Stomach (tissue), 19 donors: ENCODE data around the gene REPS2. TPM values are rescaled to one million over a fixed set of nuclear protein-coding genes. Genes with fewer than 3 reads are reported as not detected.

Source experiments
- DNase-seq, 2 donors: peaks; one replicate each; pipeline versions ENCODE4 v3.0.0 to v3.0.0-alpha.2; 2013 to 2019
- H3K27ac ChIP-seq, 5 donors: fragments of 200-600 bp in 4 of 5; sonication (generic) in 4 of 5; one replicate each; pipeline ENCODE4 v1.5.1; 2013 to 2019; ENCODE audit warnings: mild to moderate bottlenecking in 1 of 5, moderate library complexity in 1 of 5
- H3K27me3 ChIP-seq, 3 donors: fragments of 200-600 bp; sonication (generic); one replicate each; pipeline ENCODE4 v1.5.1; 2017 to 2019; ENCODE audit warnings: mixed run types in 1 of 3
- H3K36me3 ChIP-seq, 4 donors: fragments of 200-600 bp; sonication (generic); 1 replicate in 3 of 4; 2 replicates in 1 of 4; pipeline ENCODE4 v1.5.1; 2016 to 2019
- H3K4me1 ChIP-seq, 4 donors: fragments of 200-600 bp; sonication (generic); one replicate each; pipeline ENCODE4 v1.5.1; 2016 to 2019
- H3K4me3 ChIP-seq, 4 donors: fragments of 200-600 bp; sonication (generic) in 3 of 4; one replicate each; pipeline ENCODE4 v1.5.1; 2016 to 2019; ENCODE audit warnings: mild to moderate bottlenecking in 1 of 4
- H3K9me3 ChIP-seq, 4 donors: fragments of 200-600 bp; sonication (generic); one replicate each; pipeline ENCODE4 v1.5.1; 2016 to 2019
- EP300 ChIP-seq: sonication (generic); formaldehyde crosslinking; IDR thresholded peaks from one replicate; pipeline ENCODE4 v1.6.1; 2017; ENCODE audit warnings: antibody characterized with exemption
- POLR2A ChIP-seq, 4 donors: fragments of 450-650 bp; IDR thresholded peaks; one replicate each; pipeline ENCODE4 v1.6.1; 2016; ENCODE audit warnings: antibody characterized with exemption in 4 of 4, control low read depth in 2 of 4, mild to moderate bottlenecking in 1 of 4, moderate library complexity in 1 of 4
- POLR2AphosphoS5 ChIP-seq, 3 donors: sonication (generic); formaldehyde crosslinking; IDR thresholded peaks; one replicate each; pipeline ENCODE4 v1.6.1; 2016; ENCODE audit warnings: antibody characterized with exemption in 3 of 3
- WGBS, 5 donors: extraction: QIAGEN DNeasy Blood & Tissue Kit in 3 of 5; methylation state at CpG; one replicate each; pipeline versions ENCODE4 v1.1.5 to v1.1.7; 2013 to 2018; 5-methylcytosine and 5-hydroxymethylcytosine counted together
- intact Hi-C: fragments of 100-400 bp; cut with DNase I; formaldehyde crosslinking; loops from one replicate; pipeline ENCODE4 v1.15.1; 2023; ENCODE audit warnings: low total_unique reads
- long read RNA-seq, 10 donors: transcript quantifications; one replicate each; lab custom pipeline, GENCODE V29; 2026
- polyA plus RNA-seq, 3 donors: library from polyadenylated mRNA; stranded (reverse); fragments of 200-250 nt; gene quantifications; one replicate each; pipeline ENCODE4 v1.2.3, GENCODE V29; 2013
- total RNA-seq, 5 donors: library from RNA; depleted of rRNA; stranded (reverse); fragments of >200 nt; gene quantifications; one replicate each; pipeline versions ENCODE4 v1.1.0 to v1.2.3, GENCODE V29; 2014 to 2016
- TF ChIP-seq, protein P1 (sequence below), 7 experiments: fragments of 450-650 bp in 4 of 7; fragments of 200-600 bp in 3 of 7; sonication (generic) in 3 of 7; IDR thresholded peaks; one replicate each; pipeline ENCODE4 v1.5.1; 2016 to 2019; ENCODE audit warnings: antibody characterized with exemption in 7 of 7, control low read depth in 2 of 7, mild to moderate bottlenecking in 1 of 7
- donor health status: healthy with polysubstance abuse.
- donor health status: Bipolar disorder and iron deficiency.
- donor health status: healthy.

The REPS2 gene
- total RNA-seq: 100 to 1,000 TPM in 1 of 5 donors, 10 to 100 TPM in 2, 1 to 10 TPM in 2; 6.1 to 281 (median 22.5) TPM
- 10 to 100 TPM in 1 of 3 donors, 1 to 10 TPM in 2; 7.0 to 11.3 (median 7.3) TPM for polyA plus RNA-seq
- long read RNA-seq, donor 1, partial matches to known transcripts: 0 of 1 reads
- long read RNA-seq, donor 1, other reads (novel, unspliced or antisense): 0 of 1 reads
- long read RNA-seq, donor 2, partial matches to known transcripts: 0 of 1 reads
- long read RNA-seq, donor 2, other reads (novel, unspliced or antisense): 0 of 1 reads
- long read RNA-seq, donor 3: 0 reads
- long read RNA-seq, donor 4: 0 reads
- long read RNA-seq, donor 5: 0 reads
- long read RNA-seq, donor 6, full-length matches to known transcripts: 2 of 2 reads
- long read RNA-seq, donor 6, partial matches to known transcripts: 0 of 2 reads
- long read RNA-seq, donor 6, other reads (novel, unspliced or antisense): 0 of 2 reads
- long read RNA-seq, donor 7, partial matches to known transcripts: 0 of 1 reads
- long read RNA-seq, donor 7, other reads (novel, unspliced or antisense): 0 of 1 reads
- long read RNA-seq, donor 8: 0 reads
- long read RNA-seq, donor 9: 0 reads
- long read RNA-seq, donor 10: 0 reads

DNA sequence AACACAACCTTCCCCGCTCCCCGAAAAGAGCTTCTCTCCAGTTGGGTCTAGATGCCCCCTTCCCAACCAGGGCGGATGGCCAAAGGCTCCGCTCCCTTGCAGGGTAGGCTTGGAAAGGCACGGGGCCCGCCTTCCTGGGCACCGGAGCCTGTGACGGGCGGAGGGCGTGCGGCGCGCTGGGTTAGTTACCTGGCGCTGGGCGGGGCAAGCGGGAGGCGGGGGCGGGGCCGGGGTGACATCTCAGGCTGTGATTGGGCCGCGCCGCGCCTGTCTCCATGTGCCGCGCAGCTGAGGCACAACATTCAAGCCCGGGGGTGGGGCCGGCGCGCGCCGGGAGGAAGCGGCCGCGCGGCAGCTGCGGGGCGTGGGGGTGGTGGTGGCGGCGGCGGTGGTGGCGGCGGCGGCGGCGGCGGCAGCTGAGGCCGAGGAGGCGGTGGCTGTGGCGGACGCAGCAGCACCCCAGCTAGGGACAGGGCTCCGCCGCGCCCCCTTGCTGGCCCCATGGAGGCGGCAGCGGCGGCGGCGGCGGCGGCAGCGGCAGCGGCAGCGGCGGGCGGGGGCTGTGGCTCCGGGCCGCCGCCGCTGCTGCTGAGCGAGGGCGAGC, at the start of gene REPS2:
REPS2 (plus strand) TSS at position 298 of the 604 bp plus-strand sequence; CDS start at position 502, 204 bp downstream.
- Histone ChIP-seq H3K36me3 (no peaks in the 10 kb centered on the region), H3K4me3 (peak within 1 kb of the TSS; percentile 59 to 76 (median 64)), H3K27me3 (peaks cover 0 to 4% (median 0%) of the 10 kb centered on the region in 3 donors), H3K4me1 (peaks cover 0 to 10% (median 5%) of the 10 kb centered on the region in 4 donors), H3K27ac (peak within 1 kb of the TSS; percentile 66 to 85 (median 73)), H3K9me3 (peaks cover 0 to 13% (median 6%) of the 10 kb centered on the region in 4 donors)
- 0 to 46% (median 14%) methylated on average over 6 to 64 of the region's 71 CpGs; no CpG with 5 or more reads in 1 of the 5 donors for WGBS, 5 donors
- intact Hi-C loops: no loop called here
- no peak for TF ChIP-seq EP300
- TF ChIP-seq POLR2A (IDR thresholded peaks at IDR 0.05): no peak
- peak in 1 of 3 donors; percentile 62 for TF ChIP-seq POLR2AphosphoS5 (IDR thresholded peaks at IDR 0.05)
- peak; percentile 92 to 95 for DNase-seq

DNA sequence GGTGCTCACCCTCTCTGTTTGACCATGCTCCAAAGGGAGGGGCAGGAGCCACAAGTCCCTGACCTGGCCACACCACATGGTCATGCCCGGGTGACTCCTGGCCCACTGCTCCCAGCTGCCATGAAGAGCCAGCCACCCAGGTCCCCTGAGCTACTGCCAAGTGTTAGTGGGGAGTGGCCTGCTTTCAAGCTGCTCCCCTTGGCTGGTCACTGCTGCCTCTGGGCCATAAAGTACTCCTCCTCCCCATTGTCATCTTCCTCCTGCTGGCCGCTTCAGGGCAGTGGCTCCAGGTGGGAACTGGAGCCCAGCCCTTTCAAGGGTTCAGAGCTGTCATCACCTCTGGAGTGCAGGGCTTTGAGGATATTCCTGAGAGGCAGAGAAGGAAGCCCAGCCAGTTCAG, 49.0 kb upstream of the REPS2 start:
- intact Hi-C loops: no loop called here
- H3K27me3 ChIP-seq: peaks cover 0 to 21% (median 0%) of the 10 kb centered on the region in 3 donors
- TF ChIP-seq POLR2A (IDR thresholded peaks at IDR 0.05) (no peak), POLR2AphosphoS5 (IDR thresholded peaks at IDR 0.05) (no peak)

DNA sequence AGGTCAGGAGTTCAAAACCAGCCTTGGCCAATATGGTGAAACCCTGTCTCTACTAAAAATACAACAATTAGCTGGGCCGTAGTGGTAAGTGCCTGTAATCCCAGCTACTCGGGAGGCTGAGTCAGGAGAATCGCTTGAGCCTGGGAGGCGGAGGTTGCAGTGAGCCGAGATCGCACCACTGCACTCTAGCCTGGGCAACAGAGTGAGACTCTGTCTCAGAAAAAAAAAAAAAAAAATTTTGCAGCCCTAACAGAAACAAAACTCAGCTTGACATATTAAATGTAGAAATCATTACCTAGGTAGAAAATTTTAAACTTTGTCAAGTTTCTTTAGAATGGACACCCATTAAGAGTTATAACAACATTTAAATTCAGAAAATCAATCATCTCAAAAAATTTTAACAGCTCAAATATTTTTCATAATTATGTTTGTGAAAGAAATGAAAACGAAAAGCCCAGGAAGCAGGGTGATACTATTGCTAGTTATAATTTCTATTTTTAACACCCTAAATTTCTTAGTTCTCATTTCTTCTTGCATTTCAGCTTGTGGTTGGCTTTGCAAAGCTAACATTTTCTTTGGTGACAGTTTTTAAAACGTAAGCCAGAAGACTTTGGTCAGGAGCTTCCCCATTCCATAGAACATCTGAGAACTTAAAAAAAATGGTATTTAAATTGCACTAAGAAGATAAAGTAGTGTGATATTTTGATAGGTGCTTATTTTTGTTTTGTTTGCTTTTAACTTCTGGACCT, 43.0 kb upstream of the REPS2 start:
- H3K4me3 ChIP-seq: no peak overlapping the region
- H3K36me3 ChIP-seq: no peaks in the 10 kb centered on the region
- H3K27ac ChIP-seq: no peak overlapping the region
- intact Hi-C loops: no loop called here
- no peaks in the 10 kb centered on the region for H3K9me3 ChIP-seq
- TF ChIP-seq POLR2AphosphoS5 (IDR thresholded peaks at IDR 0.05) (no peak), POLR2A (IDR thresholded peaks at IDR 0.05) (no peak), EP300 (no peak)
- TF ChIP-seq, protein P1, sequence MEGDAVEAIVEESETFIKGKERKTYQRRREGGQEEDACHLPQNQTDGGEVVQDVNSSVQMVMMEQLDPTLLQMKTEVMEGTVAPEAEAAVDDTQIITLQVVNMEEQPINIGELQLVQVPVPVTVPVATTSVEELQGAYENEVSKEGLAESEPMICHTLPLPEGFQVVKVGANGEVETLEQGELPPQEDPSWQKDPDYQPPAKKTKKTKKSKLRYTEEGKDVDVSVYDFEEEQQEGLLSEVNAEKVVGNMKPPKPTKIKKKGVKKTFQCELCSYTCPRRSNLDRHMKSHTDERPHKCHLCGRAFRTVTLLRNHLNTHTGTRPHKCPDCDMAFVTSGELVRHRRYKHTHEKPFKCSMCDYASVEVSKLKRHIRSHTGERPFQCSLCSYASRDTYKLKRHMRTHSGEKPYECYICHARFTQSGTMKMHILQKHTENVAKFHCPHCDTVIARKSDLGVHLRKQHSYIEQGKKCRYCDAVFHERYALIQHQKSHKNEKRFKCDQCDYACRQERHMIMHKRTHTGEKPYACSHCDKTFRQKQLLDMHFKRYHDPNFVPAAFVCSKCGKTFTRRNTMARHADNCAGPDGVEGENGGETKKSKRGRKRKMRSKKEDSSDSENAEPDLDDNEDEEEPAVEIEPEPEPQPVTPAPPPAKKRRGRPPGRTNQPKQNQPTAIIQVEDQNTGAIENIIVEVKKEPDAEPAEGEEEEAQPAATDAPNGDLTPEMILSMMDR (IDR thresholded peaks at IDR 0.05): no peak
- peaks cover 0 to 12% (median 0%) of the 10 kb centered on the region in 3 donors for H3K27me3 ChIP-seq
- no peak for DNase-seq
- H3K4me1 ChIP-seq: no peaks in the 10 kb centered on the region
- WGBS, 5 donors: 75 to 82% (median 81%) methylated on average over 8 of the region's 8 CpGs

More for the DNA sequence above, 49.0 kb upstream of the REPS2 start:
- Histone ChIP-seq H3K27ac (no peak overlapping the region), H3K4me3 (no peak overlapping the region), H3K36me3 (no peaks in the 10 kb centered on the region), H3K9me3 (no peaks in the 10 kb centered on the region), H3K4me1 (peaks cover 0 to 7% (median 0%) of the 10 kb centered on the region in 4 donors)
- WGBS, 5 donors: 61 to 100% (median 84%) methylated on average over 1 to 2 of the region's 2 CpGs
- DNase-seq: no peak

DNA sequence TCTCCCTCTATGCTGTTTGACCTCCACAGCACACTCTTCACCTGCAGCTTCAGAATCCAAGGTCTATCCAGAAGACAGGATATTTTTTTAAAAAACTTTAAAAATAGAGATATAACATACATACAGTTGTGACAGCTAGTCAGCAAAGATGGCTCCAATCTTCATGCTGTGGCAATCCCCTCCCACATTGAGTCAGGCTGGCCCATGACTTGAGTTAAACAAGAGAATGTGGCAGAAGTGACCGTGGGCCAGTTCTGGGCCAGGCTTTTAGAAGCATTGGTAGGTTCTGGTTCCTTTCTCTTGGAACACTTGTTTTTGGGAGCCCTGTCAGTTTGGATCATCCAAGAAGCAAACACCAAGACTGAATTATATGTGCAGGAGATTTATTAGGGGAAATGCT, 36.1 kb upstream of the REPS2 start:
- Histone ChIP-seq H3K4me3 (no peak overlapping the region), H3K36me3 (no peaks in the 10 kb centered on the region), H3K9me3 (no peaks in the 10 kb centered on the region), H3K27ac (no peak overlapping the region), H3K4me1 (no peaks in the 10 kb centered on the region), H3K27me3 (no peaks in the 10 kb centered on the region)
- intact Hi-C loops: no loop called here
- TF ChIP-seq POLR2A (IDR thresholded peaks at IDR 0.05): no peak
- TF ChIP-seq, protein P1 (IDR thresholded peaks at IDR 0.05): no peak
- no peak for DNase-seq
- 61 to 100% (median 91%) methylated on average over 1 of the region's 1 CpG for WGBS, 5 donors

DNA sequence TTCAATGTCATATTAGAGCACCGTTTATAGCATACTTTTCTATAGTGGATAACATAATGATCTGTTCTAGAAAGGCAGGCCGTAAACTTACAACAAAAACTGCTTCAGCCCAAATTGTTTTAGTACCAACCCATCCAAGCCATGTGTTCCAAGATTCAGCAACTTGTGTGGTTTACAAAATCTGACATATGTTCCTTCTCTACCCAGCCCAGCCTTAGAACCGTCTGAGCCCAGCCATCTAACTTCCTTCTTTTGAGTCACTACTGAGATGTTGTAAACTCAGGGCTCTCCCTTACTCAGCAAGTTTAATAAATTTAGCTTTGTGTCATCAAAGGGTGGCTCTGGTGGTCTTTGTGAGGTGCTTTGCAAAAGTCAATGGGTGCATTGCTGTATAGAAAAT, 32.4 kb upstream of the REPS2 start:
- Histone ChIP-seq H3K36me3 (no peaks in the 10 kb centered on the region), H3K4me1 (no peaks in the 10 kb centered on the region), H3K9me3 (no peaks in the 10 kb centered on the region), H3K27me3 (no peaks in the 10 kb centered on the region), H3K4me3 (no peak overlapping the region), H3K27ac (no peak overlapping the region)
- intact Hi-C loops: no loop called here
- no peak for TF ChIP-seq EP300
- TF ChIP-seq, protein P1 (IDR thresholded peaks at IDR 0.05): no peak
- no peak for TF ChIP-seq POLR2AphosphoS5 (IDR thresholded peaks at IDR 0.05)
- no peak for TF ChIP-seq POLR2A (IDR thresholded peaks at IDR 0.05)
- peak in 1 of 2 donors; percentile 9 for DNase-seq
- WGBS, 5 donors: 65 to 76% (median 72%) methylated on average over 3 of the region's 3 CpGs
